ENCODE measurements around the gene HAPLN3. TPM values are rescaled to one million over a fixed set of nuclear protein-coding genes. Genes with fewer than 3 reads are reported as not detected.

The HAPLN3 gene
- total and polyA plus RNA-seq, 2 donors (not counting 1 experiment from before 2014, with no cell fraction given), result 7.5 to 16.3 TPM

GRCh38 chr15:88904624-88905327 lies 9.4 kb upstream of the HAPLN3 start:
- CTCF ChIA-PET, result interaction anchor here (0.6 to 6.3 kb wide), 45 partner anchors 10 to 577 kb away, joined by 3 to 75 read pairs (median 4); partner anchors contain the start of genes ABHD2, FANCI, HAPLN3 and ISG20
- DNase-seq (peak; percentile 83), ATAC-seq (ENCODE audit: low read depth) (peak; percentile 88)
- no peaks in the 10 kb centered on the region for H3K9me3 ChIP-seq (ENCODE audit: control extremely low read depth in 1 of 3, control insufficient read depth in 2 of 3, insufficient read depth in 1 of 3, low read length in 2 of 3)
- Mint-ChIP-seq H3K27me3 (no peaks in the 10 kb centered on the region), H3K9me3 (ENCODE audit: insufficient read depth) (no peaks in the 10 kb centered on the region), H3K27ac (no peak overlapping the region), H3K4me3 (no peak overlapping the region), H3K4me1 (peaks cover 9% of the 10 kb centered on the region)
- H3K36me3 ChIP-seq (replicated peaks in 1 of 2; ENCODE audit: control extremely low read depth in 1 of 2, control insufficient read depth in 1 of 2, extremely low read depth in 1 of 2, insufficient read depth in 2 of 2, low read length in 1 of 2), result no peaks in the 10 kb centered on the region
- POLR2A ChIA-PET, result no interaction called here
- H3K27me3 ChIP-seq (replicated peaks in 1 of 4; ENCODE audit: control extremely low read depth in 1 of 4, control insufficient read depth in 3 of 4, insufficient read depth in 4 of 4, low read length in 3 of 4), result no peaks in the 10 kb centered on the region
- H3K27ac ChIP-seq (ENCODE audit: low read length in 2 of 2), result no peak overlapping the region
- intact Hi-C loops (cut with micrococcal nuclease), result loop anchor here (1.0 to 2.0 kb wide), 3 partner anchors 113 to 280 kb away; no protein-coding TSS in a partner anchor
- TF ChIP-seq CTCF (IDR thresholded peaks at IDR 0.05) (peak; percentile 99), EZH2 (IDR thresholded peaks at IDR 0.05; ENCODE audit: borderline replicate concordance, insufficient read depth, low read depth, low read length, poor library complexity, severe bottlenecking) (no peak)
- H3K4me1 ChIP-seq (ENCODE audit: control insufficient read depth in 2 of 2, insufficient read depth in 2 of 2, low read length in 2 of 2), result peaks cover 3 to 8% of the 10 kb centered on the region in 2 donors
- peak overlapping the region; percentile 69 for H2AFZ ChIP-seq (ENCODE audit: insufficient read depth, low read depth, low read length, poor library complexity, severe bottlenecking)
- H3K9ac ChIP-seq (ENCODE audit: low read length), result no peak overlapping the region
- no peaks in the 10 kb centered on the region for H3K79me2 ChIP-seq (ENCODE audit: control insufficient read depth, insufficient read depth, low read length)
- H3K4me2 ChIP-seq (replicated peaks; ENCODE audit: low read depth, low read length, poor library complexity, severe bottlenecking), result peak overlapping the region; percentile 21
- WGBS (ENCODE audit: insufficient coverage), result 40% methylated on average over 8 of the region's 10 CpGs
- H3K4me3 ChIP-seq (ENCODE audit: control extremely low read depth in 1 of 5, extremely low read depth in 1 of 5, insufficient read depth in 1 of 5, low read depth in 2 of 5, low read length in 4 of 5), result no peak overlapping the region
- no peaks in the 10 kb centered on the region for H4K20me1 ChIP-seq (ENCODE audit: control insufficient read depth, insufficient read depth, low read length, poor library complexity, severe bottlenecking)

GRCh38 chr15:88904257-88904623 lies 8.9 kb upstream of the HAPLN3 start:
- Mint-ChIP-seq H3K4me1 (peaks cover 9% of the 10 kb centered on the region), H3K27me3 (no peaks in the 10 kb centered on the region), H3K9me3 (ENCODE audit: insufficient read depth) (no peaks in the 10 kb centered on the region), H3K4me3 (no peak overlapping the region), H3K27ac (no peak overlapping the region)
- H3K9me3 ChIP-seq (ENCODE audit: control extremely low read depth in 1 of 3, control insufficient read depth in 2 of 3, insufficient read depth in 1 of 3, low read length in 2 of 3), result no peaks in the 10 kb centered on the region
- no peak overlapping the region for H3K9ac ChIP-seq (ENCODE audit: low read length)
- H3K4me2 ChIP-seq (replicated peaks; ENCODE audit: low read depth, low read length, poor library complexity, severe bottlenecking), result no peak overlapping the region
- no peak for TF ChIP-seq CTCF (IDR thresholded peaks at IDR 0.05)
- no peak for TF ChIP-seq EZH2 (IDR thresholded peaks at IDR 0.05; ENCODE audit: borderline replicate concordance, insufficient read depth, low read depth, low read length, poor library complexity, severe bottlenecking)
- no peaks in the 10 kb centered on the region for H3K79me2 ChIP-seq (ENCODE audit: control insufficient read depth, insufficient read depth, low read length)
- no peaks in the 10 kb centered on the region for H3K27me3 ChIP-seq (replicated peaks in 1 of 4; ENCODE audit: control extremely low read depth in 1 of 4, control insufficient read depth in 3 of 4, insufficient read depth in 4 of 4, low read length in 3 of 4)
- ChIA-PET POLR2A (no interaction called here), CTCF (interaction anchor here (0.9 to 6.3 kb wide), 36 partner anchors 10 to 339 kb away, joined by 3 to 75 read pairs (median 4); partner anchors contain the start of genes ABHD2, FANCI, HAPLN3 and ISG20)
- H3K4me1 ChIP-seq (ENCODE audit: control insufficient read depth in 2 of 2, insufficient read depth in 2 of 2, low read length in 2 of 2), result peaks cover 3 to 8% of the 10 kb centered on the region in 2 donors
- intact Hi-C loops (cut with micrococcal nuclease), result loop anchor here (1.0 to 2.0 kb wide), 3 partner anchors 113 to 279 kb away; no protein-coding TSS in a partner anchor
- H3K27ac ChIP-seq (ENCODE audit: low read length in 2 of 2), result no peak overlapping the region
- no peak for DNase-seq
- WGBS (ENCODE audit: insufficient coverage), result 67% methylated on average over 2 of the region's 2 CpGs
- H2AFZ ChIP-seq (ENCODE audit: insufficient read depth, low read depth, low read length, poor library complexity, severe bottlenecking), result peak overlapping the region; percentile 69
- no peak overlapping the region for H3K4me3 ChIP-seq (ENCODE audit: control extremely low read depth in 1 of 5, extremely low read depth in 1 of 5, insufficient read depth in 1 of 5, low read depth in 2 of 5, low read length in 4 of 5)
- ATAC-seq (ENCODE audit: low read depth), result no peak
- no peaks in the 10 kb centered on the region for H4K20me1 ChIP-seq (ENCODE audit: control insufficient read depth, insufficient read depth, low read length, poor library complexity, severe bottlenecking)
- no peaks in the 10 kb centered on the region for H3K36me3 ChIP-seq (replicated peaks in 1 of 2; ENCODE audit: control extremely low read depth in 1 of 2, control insufficient read depth in 1 of 2, extremely low read depth in 1 of 2, insufficient read depth in 2 of 2, low read length in 1 of 2)

Data from B cell (primary cell).